ENCODE measurements around the gene ROBO1. TPM values are rescaled to one million over a fixed set of nuclear protein-coding genes. Genes with fewer than 3 reads are reported as not detected.

ROBO1 gene
- polyA plus RNA-seq, 4 donors: 0.81 to 12.2 (median 2.6) TPM

DNA sequence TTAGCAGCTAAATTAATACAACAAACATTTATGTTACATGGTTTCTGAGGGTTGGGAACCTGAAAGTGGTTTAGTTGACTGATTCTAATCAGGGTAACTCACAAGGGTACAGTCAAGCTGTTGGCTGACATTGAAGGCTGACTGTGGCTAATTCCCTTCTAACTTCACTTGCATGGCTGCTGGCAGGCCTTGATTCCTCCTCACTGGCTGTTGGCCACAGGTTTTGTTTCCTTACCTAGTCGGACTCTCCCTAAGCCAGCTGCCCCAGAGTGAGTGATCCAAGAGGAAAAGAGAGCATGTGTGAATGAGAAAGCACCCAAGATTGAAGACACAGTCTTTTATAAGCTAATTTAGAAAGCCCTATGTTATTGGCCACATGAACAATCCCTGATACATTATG lies 700.1 kb downstream of the ROBO1 start:
- WGBS, 3 donors: 66 to 75% (median 67%) methylated on average over 1 of the region's 1 CpG
- H3K4me3 ChIP-seq (ENCODE audit: low read depth in 1 of 3, low read length in 3 of 3): no peak overlapping the region
- no peaks in the 10 kb centered on the region for H3K9me3 ChIP-seq (ENCODE audit: control insufficient read depth in 2 of 2, insufficient read depth in 1 of 2, low read depth in 1 of 2, low read length in 1 of 2)
- no peaks in the 10 kb centered on the region for H3K36me3 ChIP-seq (ENCODE audit: control insufficient read depth in 3 of 3, insufficient read depth in 2 of 3, low read depth in 1 of 3, low read length in 3 of 3)
- H3K27me3 ChIP-seq (ENCODE audit: control insufficient read depth in 3 of 3, insufficient read depth in 3 of 3, low read length in 3 of 3): no peaks in the 10 kb centered on the region
- FAIRE-seq (no peak), DNase-seq (no peak)
- H3K27ac ChIP-seq (ENCODE audit: low read depth in 1 of 3, low read length in 2 of 3): no peak overlapping the region
- H3K4me1 ChIP-seq (ENCODE audit: control insufficient read depth in 3 of 3, insufficient read depth in 2 of 3, low read depth in 1 of 3, low read length in 2 of 3): no peaks in the 10 kb centered on the region

DNA sequence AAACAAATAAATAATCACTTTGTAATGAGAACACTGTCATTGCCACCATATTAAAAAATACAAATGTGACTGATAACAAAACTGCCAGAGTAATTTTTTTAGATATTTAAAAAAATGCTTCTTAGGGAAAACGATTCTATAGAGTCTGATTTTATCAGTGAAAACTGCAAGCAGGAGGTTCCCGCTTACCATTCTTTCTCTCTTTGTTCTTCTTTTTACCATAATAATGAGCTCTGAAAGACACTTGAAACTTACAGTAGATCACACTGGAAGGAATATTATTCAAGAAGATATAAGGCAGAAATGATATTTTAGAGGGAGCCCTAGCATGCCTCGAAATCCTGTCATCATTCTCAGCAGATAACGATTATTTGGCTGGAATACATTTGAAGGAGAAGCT lies 701.3 kb downstream of the ROBO1 start:
- Histone ChIP-seq H3K27ac (ENCODE audit: low read depth in 1 of 3, low read length in 2 of 3) (no peak overlapping the region), H3K27me3 (ENCODE audit: control insufficient read depth in 3 of 3, insufficient read depth in 3 of 3, low read length in 3 of 3) (no peaks in the 10 kb centered on the region), H3K36me3 (ENCODE audit: control insufficient read depth in 3 of 3, insufficient read depth in 2 of 3, low read depth in 1 of 3, low read length in 3 of 3) (no peaks in the 10 kb centered on the region), H3K4me3 (ENCODE audit: low read depth in 1 of 3, low read length in 3 of 3) (no peak overlapping the region), H3K9me3 (ENCODE audit: control insufficient read depth in 2 of 2, insufficient read depth in 1 of 2, low read depth in 1 of 2, low read length in 1 of 2) (no peaks in the 10 kb centered on the region), H3K4me1 (ENCODE audit: control insufficient read depth in 3 of 3, insufficient read depth in 2 of 3, low read depth in 1 of 3, low read length in 2 of 3) (no peaks in the 10 kb centered on the region)
- WGBS, 3 donors: 66 to 77% (median 68%) methylated on average over 4 of the region's 4 CpGs
- no peak for FAIRE-seq
- no peak for DNase-seq

DNA sequence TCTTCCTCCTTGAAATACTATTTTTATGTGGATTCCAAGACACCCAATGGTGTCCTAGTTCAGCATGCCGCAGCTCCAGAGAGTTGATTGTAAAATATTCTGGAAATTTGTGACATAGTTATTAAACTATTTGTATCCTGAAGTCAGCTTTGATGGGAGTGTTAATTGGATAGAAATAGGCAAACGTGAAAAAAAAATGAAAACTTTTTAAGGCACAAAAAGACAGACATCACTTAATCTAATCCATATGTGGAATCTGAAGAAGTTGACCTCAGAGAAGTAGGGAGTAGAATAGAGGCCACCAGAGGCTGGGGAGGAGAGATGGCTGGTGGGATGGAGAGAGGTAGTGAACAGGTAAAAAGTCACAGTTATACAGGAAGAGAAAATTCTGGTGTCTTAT lies 704.2 kb downstream of the ROBO1 start:
- no peak overlapping the region for H3K27ac ChIP-seq (ENCODE audit: low read depth in 1 of 3, low read length in 2 of 3)
- no peaks in the 10 kb centered on the region for H3K27me3 ChIP-seq (ENCODE audit: control insufficient read depth in 3 of 3, insufficient read depth in 3 of 3, low read length in 3 of 3)
- FAIRE-seq (no peak), DNase-seq (no peak)
- H3K4me3 ChIP-seq (ENCODE audit: low read depth in 1 of 3, low read length in 3 of 3): no peak overlapping the region
- H3K36me3 ChIP-seq (ENCODE audit: control insufficient read depth in 3 of 3, insufficient read depth in 2 of 3, low read depth in 1 of 3, low read length in 3 of 3): no peaks in the 10 kb centered on the region
- no peaks in the 10 kb centered on the region for H3K4me1 ChIP-seq (ENCODE audit: control insufficient read depth in 3 of 3, insufficient read depth in 2 of 3, low read depth in 1 of 3, low read length in 2 of 3)
- H3K9me3 ChIP-seq (ENCODE audit: control insufficient read depth in 2 of 2, insufficient read depth in 1 of 2, low read depth in 1 of 2, low read length in 1 of 2): no peaks in the 10 kb centered on the region
- 71 to 77% (median 76%) methylated on average over 2 of the region's 2 CpGs for WGBS, 3 donors

DNA sequence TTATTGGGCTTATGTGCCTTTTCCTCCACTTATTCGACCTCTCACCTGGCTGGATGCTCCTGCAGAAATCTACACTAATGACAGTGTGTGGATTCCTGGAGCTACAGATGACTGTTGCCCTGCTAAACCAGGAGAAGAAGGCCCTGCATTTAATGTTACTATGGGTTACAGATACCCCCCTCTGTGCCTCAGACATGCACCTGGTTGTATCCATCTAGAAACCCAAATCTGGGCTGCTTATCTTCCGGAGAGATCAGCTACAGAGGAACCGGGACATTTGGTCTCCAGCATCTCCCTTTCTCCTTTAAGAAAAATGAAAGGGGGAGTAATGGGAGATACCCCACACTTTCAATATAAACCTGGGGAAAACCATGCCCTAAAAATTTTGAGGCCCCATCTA lies 710.0 kb downstream of the ROBO1 start:
- no peak overlapping the region for H3K4me3 ChIP-seq (ENCODE audit: low read depth in 1 of 3, low read length in 3 of 3)
- H3K27me3 ChIP-seq (ENCODE audit: control insufficient read depth in 3 of 3, insufficient read depth in 3 of 3, low read length in 3 of 3): no peaks in the 10 kb centered on the region
- peaks cover 0 to 9% of the 10 kb centered on the region in 2 donors for H3K9me3 ChIP-seq (ENCODE audit: control insufficient read depth in 2 of 2, insufficient read depth in 1 of 2, low read depth in 1 of 2, low read length in 1 of 2)
- no peak for FAIRE-seq
- 72 to 84% (median 73%) methylated on average over 3 of the region's 3 CpGs for WGBS, 3 donors
- no peak overlapping the region for H3K27ac ChIP-seq (ENCODE audit: low read depth in 1 of 3, low read length in 2 of 3)
- H3K4me1 ChIP-seq (ENCODE audit: control insufficient read depth in 3 of 3, insufficient read depth in 2 of 3, low read depth in 1 of 3, low read length in 2 of 3): no peaks in the 10 kb centered on the region
- no peaks in the 10 kb centered on the region for H3K36me3 ChIP-seq (ENCODE audit: control insufficient read depth in 3 of 3, insufficient read depth in 2 of 3, low read depth in 1 of 3, low read length in 3 of 3)
- DNase-seq: no peak

DNA sequence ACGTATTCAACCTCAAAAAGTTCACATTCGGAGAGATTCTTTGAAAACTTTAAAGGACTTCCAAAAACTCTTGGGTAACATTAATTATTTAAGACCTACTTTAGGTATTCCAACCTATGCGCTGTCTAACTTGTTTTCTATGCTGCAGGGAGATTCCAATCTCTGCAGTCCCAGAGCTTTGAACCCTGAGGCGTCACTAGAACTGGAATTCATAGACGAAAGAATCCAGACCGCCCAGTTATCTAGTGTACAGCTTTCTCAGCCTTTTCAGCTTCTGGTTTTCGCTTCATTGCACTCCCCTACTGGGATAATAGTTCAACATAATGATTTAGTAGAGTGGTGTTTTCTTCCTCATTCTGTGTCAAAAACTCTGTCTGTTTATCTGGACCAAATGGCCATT lies 711.3 kb downstream of the ROBO1 start:
- WGBS, 3 donors: 75 to 85% (median 84%) methylated on average over 7 of the region's 7 CpGs
- no peak for DNase-seq
- Histone ChIP-seq H3K27me3 (ENCODE audit: control insufficient read depth in 3 of 3, insufficient read depth in 3 of 3, low read length in 3 of 3) (no peaks in the 10 kb centered on the region), H3K9me3 (ENCODE audit: control insufficient read depth in 2 of 2, insufficient read depth in 1 of 2, low read depth in 1 of 2, low read length in 1 of 2) (peaks cover 0 to 18% of the 10 kb centered on the region in 2 donors), H3K27ac (ENCODE audit: low read depth in 1 of 3, low read length in 2 of 3) (no peak overlapping the region), H3K4me1 (ENCODE audit: control insufficient read depth in 3 of 3, insufficient read depth in 2 of 3, low read depth in 1 of 3, low read length in 2 of 3) (no peaks in the 10 kb centered on the region), H3K36me3 (ENCODE audit: control insufficient read depth in 3 of 3, insufficient read depth in 2 of 3, low read depth in 1 of 3, low read length in 3 of 3) (no peaks in the 10 kb centered on the region), H3K4me3 (ENCODE audit: low read depth in 1 of 3, low read length in 3 of 3) (no peak overlapping the region)
- FAIRE-seq: no peak

DNA sequence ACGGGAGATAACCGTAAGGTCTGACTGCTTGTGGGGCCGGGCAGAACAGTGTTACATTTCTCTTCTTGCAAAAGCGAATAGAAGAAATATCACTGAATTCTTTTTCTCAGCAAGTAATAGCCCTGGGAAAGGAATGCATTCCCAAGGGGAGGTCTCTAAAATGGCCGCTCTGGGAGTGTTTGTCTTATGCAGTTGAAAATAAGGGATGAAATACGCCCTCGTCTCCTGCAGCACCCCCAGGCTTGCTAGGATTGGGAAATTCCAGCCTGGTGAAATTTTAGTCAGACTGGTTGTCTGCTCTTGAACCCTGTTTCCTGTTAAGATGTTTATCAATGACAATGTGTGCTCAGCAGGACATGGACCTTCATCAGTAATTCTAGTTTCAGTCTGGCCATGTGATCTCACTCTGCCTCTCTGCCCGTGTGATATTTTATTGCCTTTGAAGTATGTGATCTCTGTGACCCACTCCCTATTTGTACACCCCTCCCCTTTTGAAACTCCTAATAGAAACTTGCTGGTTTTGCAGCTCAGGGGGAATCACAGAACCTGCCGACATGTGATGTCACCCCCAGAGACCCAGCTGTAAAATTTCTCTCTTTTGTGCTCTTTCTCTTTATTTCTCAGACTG lies 715.6 kb downstream of the ROBO1 start:
- FAIRE-seq (no peak), DNase-seq (no peak)
- 83 to 92% (median 90%) methylated on average over 9 of the region's 9 CpGs for WGBS, 3 donors
- H3K9me3 ChIP-seq (ENCODE audit: control insufficient read depth in 2 of 2, insufficient read depth in 1 of 2, low read depth in 1 of 2, low read length in 1 of 2): peaks cover 0 to 18% of the 10 kb centered on the region in 2 donors
- no peak overlapping the region for H3K4me3 ChIP-seq (ENCODE audit: low read depth in 1 of 3, low read length in 3 of 3)
- no peaks in the 10 kb centered on the region for H3K36me3 ChIP-seq (ENCODE audit: control insufficient read depth in 3 of 3, insufficient read depth in 2 of 3, low read depth in 1 of 3, low read length in 3 of 3)
- no peaks in the 10 kb centered on the region for H3K4me1 ChIP-seq (ENCODE audit: control insufficient read depth in 3 of 3, insufficient read depth in 2 of 3, low read depth in 1 of 3, low read length in 2 of 3)
- H3K27me3 ChIP-seq (ENCODE audit: control insufficient read depth in 3 of 3, insufficient read depth in 3 of 3, low read length in 3 of 3): no peaks in the 10 kb centered on the region
- no peak overlapping the region for H3K27ac ChIP-seq (ENCODE audit: low read depth in 1 of 3, low read length in 2 of 3)

DNA sequence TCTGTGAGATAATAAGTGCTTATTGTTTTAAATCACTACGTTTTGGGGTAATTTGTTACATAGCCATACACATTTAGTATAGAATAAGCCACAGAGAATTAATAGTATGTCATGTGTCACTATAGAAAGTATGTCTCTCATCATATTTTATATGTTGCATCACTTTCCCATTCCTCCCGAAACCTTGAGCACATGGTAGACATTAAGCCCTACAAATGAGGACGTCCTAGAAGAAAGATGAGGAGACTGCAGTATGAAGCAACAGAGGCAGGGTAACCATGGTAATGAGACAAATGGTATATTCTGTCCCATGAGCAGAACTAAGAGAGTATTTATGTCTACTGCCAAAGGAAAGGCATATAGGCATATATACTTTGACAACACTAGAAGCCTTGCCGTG lies 720.2 kb downstream of the ROBO1 start:
- FAIRE-seq: no peak
- WGBS, 3 donors: 82 to 84% (median 83%) methylated on average over 4 of the region's 4 CpGs
- Histone ChIP-seq H3K4me3 (ENCODE audit: low read depth in 1 of 3, low read length in 3 of 3) (no peak overlapping the region), H3K4me1 (ENCODE audit: control insufficient read depth in 3 of 3, insufficient read depth in 2 of 3, low read depth in 1 of 3, low read length in 2 of 3) (no peaks in the 10 kb centered on the region), H3K36me3 (ENCODE audit: control insufficient read depth in 3 of 3, insufficient read depth in 2 of 3, low read depth in 1 of 3, low read length in 3 of 3) (no peaks in the 10 kb centered on the region), H3K27ac (ENCODE audit: low read depth in 1 of 3, low read length in 2 of 3) (no peak overlapping the region), H3K9me3 (ENCODE audit: control insufficient read depth in 2 of 2, insufficient read depth in 1 of 2, low read depth in 1 of 2, low read length in 1 of 2) (peaks cover 0 to 8% of the 10 kb centered on the region in 2 donors), H3K27me3 (ENCODE audit: control insufficient read depth in 3 of 3, insufficient read depth in 3 of 3, low read length in 3 of 3) (no peaks in the 10 kb centered on the region)
- no peak for DNase-seq

DNA sequence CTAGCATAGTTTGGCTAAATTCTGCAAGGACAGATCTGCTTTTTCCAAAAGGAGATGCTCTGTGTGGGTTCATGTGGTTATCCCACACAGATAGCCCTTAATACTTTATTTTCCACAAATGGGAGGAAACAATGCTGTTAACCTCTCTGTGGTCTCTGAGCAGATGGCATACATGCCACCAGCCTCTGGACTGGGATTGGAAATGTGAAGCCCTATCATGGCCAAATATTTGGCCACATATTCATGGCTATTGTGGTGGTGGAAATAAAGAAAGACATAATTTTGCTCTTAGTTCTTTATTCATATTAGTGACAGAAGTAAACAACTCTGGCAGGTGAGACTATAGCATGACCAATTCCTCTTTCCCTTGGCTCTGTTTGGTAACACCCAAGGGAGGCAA lies 726.2 kb downstream of the ROBO1 start:
- no peak for FAIRE-seq
- Histone ChIP-seq H3K4me1 (ENCODE audit: control insufficient read depth in 3 of 3, insufficient read depth in 2 of 3, low read depth in 1 of 3, low read length in 2 of 3) (no peaks in the 10 kb centered on the region), H3K4me3 (ENCODE audit: low read depth in 1 of 3, low read length in 3 of 3) (no peak overlapping the region)

DNA sequence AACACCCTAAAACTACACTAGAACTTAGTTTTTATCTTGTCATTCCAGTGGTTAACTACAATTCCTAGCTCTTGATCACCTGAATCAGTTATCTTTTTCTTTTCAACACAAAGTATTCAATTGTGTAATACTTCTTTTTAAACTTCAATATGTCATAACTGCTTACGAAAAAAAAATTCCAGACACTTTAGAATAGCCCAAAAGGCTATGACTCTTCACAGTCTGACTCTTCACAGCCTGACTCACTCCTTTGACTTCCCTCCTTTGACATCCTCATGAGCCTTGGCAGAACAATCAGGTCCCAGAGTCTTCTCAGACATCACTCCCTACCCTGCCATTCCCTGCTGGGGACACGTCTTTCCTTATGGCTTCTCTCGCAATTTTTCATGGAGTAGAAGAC lies 727.1 kb downstream of the ROBO1 start:
- 73 to 86% (median 74%) methylated on average over 3 of the region's 3 CpGs for WGBS, 3 donors
- FAIRE-seq: no peak

More for the DNA sequence above, 726.2 kb downstream of the ROBO1 start:
- DNase-seq: no peak
- Histone ChIP-seq H3K27ac (ENCODE audit: low read depth in 1 of 3, low read length in 2 of 3) (no peak overlapping the region), H3K27me3 (ENCODE audit: control insufficient read depth in 3 of 3, insufficient read depth in 3 of 3, low read length in 3 of 3) (no peaks in the 10 kb centered on the region), H3K36me3 (ENCODE audit: control insufficient read depth in 3 of 3, insufficient read depth in 2 of 3, low read depth in 1 of 3, low read length in 3 of 3) (no peaks in the 10 kb centered on the region), H3K9me3 (ENCODE audit: control insufficient read depth in 2 of 2, insufficient read depth in 1 of 2, low read depth in 1 of 2, low read length in 1 of 2) (no peaks in the 10 kb centered on the region)

More for the DNA sequence above, 727.1 kb downstream of the ROBO1 start:
- DNase-seq: no peak
- H3K27ac ChIP-seq (ENCODE audit: low read depth in 1 of 3, low read length in 2 of 3): no peak overlapping the region
- no peaks in the 10 kb centered on the region for H3K9me3 ChIP-seq (ENCODE audit: control insufficient read depth in 2 of 2, insufficient read depth in 1 of 2, low read depth in 1 of 2, low read length in 1 of 2)
- no peaks in the 10 kb centered on the region for H3K4me1 ChIP-seq (ENCODE audit: control insufficient read depth in 3 of 3, insufficient read depth in 2 of 3, low read depth in 1 of 3, low read length in 2 of 3)
- no peaks in the 10 kb centered on the region for H3K36me3 ChIP-seq (ENCODE audit: control insufficient read depth in 3 of 3, insufficient read depth in 2 of 3, low read depth in 1 of 3, low read length in 3 of 3)
- no peak overlapping the region for H3K4me3 ChIP-seq (ENCODE audit: low read depth in 1 of 3, low read length in 3 of 3)
- no peaks in the 10 kb centered on the region for H3K27me3 ChIP-seq (ENCODE audit: control insufficient read depth in 3 of 3, insufficient read depth in 3 of 3, low read length in 3 of 3)

Data from small intestine (tissue), 7 donors.